ENCODE results near the gene CPAMD8.

DNA sequence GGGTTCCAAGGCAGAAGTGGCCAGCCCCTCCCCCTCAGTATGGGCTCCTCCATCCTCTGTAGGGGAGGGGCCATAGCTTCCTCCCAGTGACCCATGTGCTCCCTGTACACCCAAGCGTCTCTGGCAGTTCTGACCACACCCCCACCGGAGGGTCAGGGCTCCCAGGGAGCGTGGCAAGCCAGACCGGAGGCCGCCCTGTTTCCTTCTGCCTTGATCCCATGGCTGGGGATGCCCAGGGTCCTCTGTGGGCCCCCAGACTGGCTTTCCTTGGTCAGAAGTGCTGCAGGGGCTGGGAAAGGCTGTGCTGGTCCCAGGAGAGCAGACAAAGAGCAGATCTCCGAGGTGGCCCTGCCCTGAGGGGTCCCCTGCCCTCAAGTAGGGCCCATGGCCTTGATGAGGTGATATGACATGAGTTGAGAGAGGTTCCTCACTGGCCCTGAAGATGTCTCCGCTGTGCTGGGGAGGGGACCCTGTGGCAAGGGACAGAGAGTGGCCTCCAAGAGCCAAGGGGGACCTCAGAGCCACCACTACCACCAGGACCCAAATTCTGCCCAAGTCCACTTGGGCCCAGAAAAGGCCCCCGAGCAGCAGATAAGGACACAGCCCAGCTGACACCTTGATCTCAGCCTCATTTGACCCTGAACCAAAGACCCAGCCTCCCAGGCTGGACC, 145.6 kb downstream of the CPAMD8 start:
- TF ChIP-seq CTCF (IDR thresholded peaks at IDR 0.05): no peak
- no peak for TF ChIP-seq POLR2A (IDR thresholded peaks at IDR 0.05)

Measured in body of pancreas (tissue), 4 donors.